ENCODE results near the gene IGSF22. TPM values are rescaled to one million over a fixed set of nuclear protein-coding genes. Genes with fewer than 3 reads are reported as not detected.
"Not testable (repeated sequence)": the region's sequence is repeated elsewhere in the genome, so short reads cannot be mapped to it uniquely, and the experiment has no call there.

IGSF22 gene
- total RNA-seq, 1 donor from 2014 or later: 4.1 TPM

DNA sequence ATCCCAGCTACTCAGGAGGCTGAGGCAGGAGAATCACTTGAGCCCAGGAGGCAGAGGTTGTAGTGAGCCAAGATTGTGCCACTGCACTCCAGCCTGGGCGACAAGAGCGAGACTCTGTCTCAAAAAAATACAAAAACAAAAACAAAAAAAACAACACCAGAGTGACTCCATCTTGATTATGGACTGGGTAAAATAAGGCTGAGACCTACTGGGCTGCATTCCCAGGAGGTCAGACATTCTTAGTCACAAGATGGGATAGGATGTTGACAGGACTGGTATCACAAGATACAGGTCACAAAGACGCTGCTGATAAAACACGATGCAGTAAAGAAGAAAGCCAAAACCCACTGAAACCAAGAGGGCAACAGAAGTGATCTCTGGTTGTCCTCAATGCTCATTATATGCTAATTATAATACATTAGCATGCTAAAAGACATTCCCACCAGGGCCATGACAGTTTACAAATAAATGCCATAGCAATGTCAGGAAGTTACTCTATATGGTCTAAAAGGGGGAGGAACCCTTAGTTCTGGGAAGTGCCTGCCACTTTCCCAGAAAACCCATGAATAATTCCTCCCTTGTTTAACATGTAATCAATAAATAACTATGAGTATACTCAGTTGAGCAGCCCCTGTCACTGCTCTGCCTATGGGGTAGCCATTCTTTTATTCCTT is 34.4 kb downstream of the IGSF22 start:
- DNase-seq (ENCODE audit: low spot score): not testable (repeated sequence)

GRCh38 chr11:18684267-18684666 is 41.7 kb downstream of the IGSF22 start:
- DNase-seq (ENCODE audit: low spot score): no peak

GRCh38 chr11:18682466-18682865 is 43.5 kb downstream of the IGSF22 start:
- no peak for DNase-seq (ENCODE audit: low spot score)

DNA sequence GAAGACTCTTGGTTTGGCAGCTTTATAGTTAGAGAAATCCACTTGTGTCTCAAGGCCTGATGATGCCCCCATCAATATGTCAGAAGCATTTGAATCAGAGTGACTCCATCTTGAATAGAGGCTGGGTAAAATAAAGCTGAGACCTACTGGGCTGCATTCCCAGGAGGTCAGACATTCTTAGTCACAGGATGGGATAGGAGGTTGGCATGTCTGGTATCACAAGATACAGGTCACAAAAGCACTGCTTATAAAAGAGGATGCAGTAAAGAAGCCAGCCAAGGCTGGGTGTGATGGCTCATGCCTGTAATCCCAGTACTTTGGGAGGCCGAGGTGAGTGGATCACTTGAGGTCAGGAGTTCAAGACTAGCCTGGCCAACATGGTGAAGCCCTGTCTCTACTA is 44.0 kb downstream of the IGSF22 start:
- DNase-seq (ENCODE audit: low spot score): not testable (repeated sequence)

GRCh38 chr11:18677560-18677959 is 48.4 kb downstream of the IGSF22 start:
- DNase-seq (ENCODE audit: low spot score): no peak

DNA sequence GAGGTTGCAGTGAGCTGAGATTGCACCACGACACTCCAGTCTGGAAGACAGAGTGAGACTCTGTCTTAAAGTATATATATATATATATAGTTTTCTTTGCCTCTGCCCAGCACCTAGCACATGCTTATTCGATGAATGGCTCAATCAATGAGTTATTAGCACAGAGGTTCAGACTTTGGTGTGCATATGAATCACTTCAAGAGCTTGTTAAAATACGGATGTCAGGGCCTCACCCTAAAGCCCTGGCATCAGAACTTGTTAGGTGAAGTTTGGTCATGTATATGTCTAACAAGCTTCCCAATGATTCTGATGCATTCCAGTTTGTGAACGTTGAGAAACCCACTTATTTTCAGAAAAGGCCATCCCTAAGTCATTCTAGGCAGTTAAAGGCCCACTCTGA is 49.2 kb downstream of the IGSF22 start:
- no peak for DNase-seq (ENCODE audit: low spot score)

- not testable (repeated sequence) for DNase-seq (ENCODE audit: low spot score)
Measured at GRCh38 chr11:18672209-18672608, 53.8 kb downstream of the IGSF22 start.

DNA sequence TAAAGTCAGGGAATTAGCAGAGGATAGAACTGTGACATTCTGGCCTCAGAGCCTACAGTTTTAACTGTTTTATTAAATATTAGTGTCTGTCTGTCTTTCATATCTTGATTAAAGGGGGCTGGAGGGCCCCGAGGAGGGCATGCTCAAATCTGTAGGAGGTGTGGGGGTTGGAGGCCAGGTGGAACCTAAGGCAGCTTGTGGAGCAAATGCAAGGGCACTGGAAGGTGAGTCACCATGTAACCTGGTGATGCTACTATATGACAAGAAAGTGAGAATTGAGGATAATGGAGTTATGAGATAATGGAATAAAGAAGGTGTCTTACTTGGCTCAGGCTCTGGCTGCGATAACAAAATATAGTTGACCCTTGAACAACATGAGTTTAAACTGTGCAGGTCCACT is 54.7 kb downstream of the IGSF22 start:
- DNase-seq (ENCODE audit: low spot score): no peak

GRCh38 chr11:18669711-18670110 is 56.3 kb downstream of the IGSF22 start:
- no peak for DNase-seq (ENCODE audit: low spot score)

DNA sequence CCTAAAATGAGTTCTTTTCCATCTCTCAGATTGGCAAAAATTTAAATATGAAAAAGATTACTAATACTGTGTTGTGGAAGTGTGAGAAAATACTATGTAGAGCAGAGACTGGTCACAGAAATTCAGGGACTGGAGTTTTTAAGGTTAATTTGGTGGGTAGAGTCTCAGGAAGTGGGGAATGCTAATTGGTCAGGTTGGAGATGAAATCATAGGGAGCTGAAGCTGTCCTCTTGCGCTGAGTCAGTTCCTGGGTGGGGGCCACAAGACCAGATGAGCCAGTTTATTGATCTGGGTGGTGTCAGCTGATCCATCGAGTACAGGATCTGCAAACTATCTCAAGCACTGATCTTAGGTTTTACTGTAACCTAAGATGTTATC is 56.8 kb downstream of the IGSF22 start:
- DNase-seq (ENCODE audit: low spot score): no peak

GRCh38 chr11:18668131-18668530 is 57.9 kb downstream of the IGSF22 start:
- DNase-seq (ENCODE audit: low spot score): no peak

DNA sequence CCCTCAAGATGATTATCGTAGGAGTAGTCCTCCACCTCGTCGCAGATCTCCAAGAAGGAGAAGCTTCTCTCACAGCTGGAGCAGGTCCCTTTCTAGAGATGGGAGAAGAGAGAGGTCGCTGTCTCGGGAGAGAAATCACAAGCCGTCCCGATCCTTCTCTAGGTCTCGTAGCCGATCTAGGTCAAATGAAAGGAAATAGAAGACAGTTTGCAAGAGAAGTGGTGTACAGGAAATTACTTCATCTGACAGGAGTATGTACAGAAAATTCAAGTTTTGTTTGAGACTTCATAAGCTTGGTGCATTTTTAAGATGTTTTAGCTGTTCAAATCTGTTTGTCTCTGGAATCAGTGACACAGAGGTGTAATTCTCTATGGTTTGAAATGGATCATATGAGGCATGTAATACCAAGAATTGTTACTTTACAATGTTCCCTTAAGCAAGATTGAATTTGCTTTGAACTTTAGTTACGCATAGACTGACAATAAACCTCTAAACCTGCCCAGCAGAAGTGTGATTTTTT is 60.6 kb downstream of the IGSF22 start:
- not testable (repeated sequence) for DNase-seq (ENCODE audit: low spot score)

- no peak for DNase-seq (ENCODE audit: low spot score)
Measured at GRCh38 chr11:18657673-18658072, 68.3 kb downstream of the IGSF22 start.

Other genes starting within 250 kb of the IGSF22 start
- 51.5 TPM for gene TSG101, start 199.2 kb downstream of the IGSF22 start, total RNA-seq
- gene UEVLD, start 137.5 kb downstream of the IGSF22 start, total RNA-seq: 30.9 TPM
- gene MISFA, start 126.4 kb downstream of the IGSF22 start, total RNA-seq: 5.9 TPM
- gene SPTY2D1, start 91.8 kb downstream of the IGSF22 start, total RNA-seq: 17.7 TPM
- 4.6 TPM for gene TMEM86A, start 27.4 kb downstream of the IGSF22 start, total RNA-seq
- gene PTPN5, start 65.6 kb upstream of the IGSF22 start, total RNA-seq: 2.6 TPM
- not detected for gene MRGPRX1, start 213.2 kb upstream of the IGSF22 start, total RNA-seq

All from ureter (tissue), 1 donor.